Measurements from ENCODE around the gene AP4S1.

Gene AP4S1

GRCh38 chr14:31139301-31139847 is 113.9 kb downstream of the AP4S1 start:
- DNase-seq = no peak

- no peak for DNase-seq
Observed at GRCh38 chr14:31142455-31143087, 117.1 kb downstream of the AP4S1 start.

Data from activated gamma-delta T cell treated with Interleukin-2 at 50 U/mL for 16 hours (primary cell).